Retinal pigment epithelial cell (primary cell): ENCODE measurements around the gene TOE1.

Experiments used
- DNase-seq: peaks from one replicate; pipeline ENCODE4 v3.0.0-alpha.2; 2010; ENCODE audit warnings: low read depth
- H3K4me3 ChIP-seq: 2 replicates; pipeline ENCODE4 v1.5.1; 2011; ENCODE audit warnings: mild to moderate bottlenecking, low read length, control low read depth, moderate library complexity
- TF ChIP-seq, protein P1 (sequence below): conservative IDR thresholded peaks from 2 replicates; pipeline ENCODE4 v1.5.1; 2011; ENCODE audit warnings: low read depth, low read length, control low read depth, inconsistent platforms

The TOE1 gene

DNA sequence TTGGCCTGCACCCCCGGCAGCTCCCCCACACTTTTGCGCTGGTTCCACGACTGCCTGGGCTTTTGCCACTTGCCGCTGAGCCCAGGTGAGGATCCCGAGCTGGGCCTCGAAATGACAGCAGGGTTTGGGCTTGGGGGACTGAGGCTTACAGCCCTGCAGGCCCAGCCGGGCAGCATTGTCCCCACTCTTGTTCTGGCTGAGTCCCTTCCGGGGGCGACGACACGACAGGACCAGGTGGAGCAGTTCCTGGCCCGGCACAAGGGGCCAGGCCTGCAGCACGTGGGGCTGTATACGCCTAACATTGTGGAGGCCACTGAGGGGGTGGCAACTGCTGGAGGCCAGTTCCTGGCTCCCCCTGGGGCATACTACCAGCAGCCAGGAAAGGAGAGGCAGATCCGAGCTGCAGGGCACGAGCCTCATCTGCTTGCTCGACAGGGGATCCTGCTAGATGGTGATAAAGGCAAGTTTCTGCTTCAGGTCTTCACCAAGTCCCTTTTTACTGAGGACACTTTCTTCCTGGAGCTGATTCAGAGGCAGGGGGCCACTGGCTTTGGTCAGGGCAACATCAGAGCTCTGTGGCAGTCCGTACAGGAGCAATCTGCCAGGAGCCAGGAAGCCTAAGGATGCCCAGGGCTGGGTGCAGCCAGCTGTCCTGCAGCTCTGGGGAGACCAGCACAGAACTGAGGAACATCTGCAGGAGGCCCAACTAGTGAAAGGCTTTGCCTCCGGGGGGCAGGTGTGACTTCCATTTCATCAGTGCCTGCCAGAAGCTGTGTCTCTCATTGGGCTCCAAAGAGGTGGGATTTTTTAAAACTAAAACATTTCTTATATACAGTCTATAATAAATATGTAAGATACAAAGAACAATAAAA lies 12.1 kb upstream of the TOE1 start:
- TF ChIP-seq, protein P1, sequence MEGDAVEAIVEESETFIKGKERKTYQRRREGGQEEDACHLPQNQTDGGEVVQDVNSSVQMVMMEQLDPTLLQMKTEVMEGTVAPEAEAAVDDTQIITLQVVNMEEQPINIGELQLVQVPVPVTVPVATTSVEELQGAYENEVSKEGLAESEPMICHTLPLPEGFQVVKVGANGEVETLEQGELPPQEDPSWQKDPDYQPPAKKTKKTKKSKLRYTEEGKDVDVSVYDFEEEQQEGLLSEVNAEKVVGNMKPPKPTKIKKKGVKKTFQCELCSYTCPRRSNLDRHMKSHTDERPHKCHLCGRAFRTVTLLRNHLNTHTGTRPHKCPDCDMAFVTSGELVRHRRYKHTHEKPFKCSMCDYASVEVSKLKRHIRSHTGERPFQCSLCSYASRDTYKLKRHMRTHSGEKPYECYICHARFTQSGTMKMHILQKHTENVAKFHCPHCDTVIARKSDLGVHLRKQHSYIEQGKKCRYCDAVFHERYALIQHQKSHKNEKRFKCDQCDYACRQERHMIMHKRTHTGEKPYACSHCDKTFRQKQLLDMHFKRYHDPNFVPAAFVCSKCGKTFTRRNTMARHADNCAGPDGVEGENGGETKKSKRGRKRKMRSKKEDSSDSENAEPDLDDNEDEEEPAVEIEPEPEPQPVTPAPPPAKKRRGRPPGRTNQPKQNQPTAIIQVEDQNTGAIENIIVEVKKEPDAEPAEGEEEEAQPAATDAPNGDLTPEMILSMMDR: no peak
- DNase-seq: no peak
- no peak overlapping the region for H3K4me3 ChIP-seq

DNA sequence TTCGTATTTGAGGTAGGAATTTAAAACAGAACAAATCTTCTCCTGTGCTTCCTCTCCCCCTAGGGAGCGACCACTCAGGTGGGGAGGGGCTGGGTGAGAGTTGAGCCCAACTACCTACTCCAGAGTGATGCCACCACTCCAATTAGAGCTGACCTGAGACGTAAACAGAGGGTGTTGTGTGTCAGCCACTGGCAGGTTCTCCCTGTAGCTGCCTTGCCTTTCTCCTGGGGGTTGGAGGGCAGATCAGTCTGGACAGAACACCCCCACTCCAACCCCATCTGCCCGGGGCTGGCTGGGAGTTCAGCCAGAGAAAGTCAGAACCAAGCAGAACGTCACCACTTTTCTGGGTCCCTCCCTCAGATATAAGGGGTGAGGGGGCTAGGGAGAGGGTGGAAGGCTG lies 11.3 kb upstream of the TOE1 start:
- TF ChIP-seq, protein P1: no peak

DNA sequence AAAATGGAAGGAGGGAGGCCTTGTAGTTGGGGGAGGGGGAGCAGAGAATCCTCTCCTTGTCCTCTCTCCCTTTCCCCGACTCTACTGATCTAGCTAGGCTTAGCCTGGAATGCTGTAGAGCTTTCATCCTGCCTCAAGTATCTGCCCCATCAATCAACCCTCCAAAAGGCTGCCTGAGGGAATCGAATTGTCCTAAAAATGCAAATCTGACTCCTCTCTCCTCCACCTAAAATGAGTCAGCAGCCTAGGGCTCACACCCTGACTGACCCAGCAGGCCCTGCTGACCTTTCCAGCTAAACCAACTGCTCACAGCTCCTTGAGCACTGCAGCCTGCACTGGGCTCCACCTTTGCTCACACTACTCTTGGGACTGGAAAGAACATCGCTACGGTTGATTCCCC lies 10.5 kb upstream of the TOE1 start:
- no peak for DNase-seq
- no peak overlapping the region for H3K4me3 ChIP-seq
- TF ChIP-seq, protein P1: no peak

More for the DNA sequence above, 11.3 kb upstream of the TOE1 start:
- no peak overlapping the region for H3K4me3 ChIP-seq
- DNase-seq: no peak

DNA sequence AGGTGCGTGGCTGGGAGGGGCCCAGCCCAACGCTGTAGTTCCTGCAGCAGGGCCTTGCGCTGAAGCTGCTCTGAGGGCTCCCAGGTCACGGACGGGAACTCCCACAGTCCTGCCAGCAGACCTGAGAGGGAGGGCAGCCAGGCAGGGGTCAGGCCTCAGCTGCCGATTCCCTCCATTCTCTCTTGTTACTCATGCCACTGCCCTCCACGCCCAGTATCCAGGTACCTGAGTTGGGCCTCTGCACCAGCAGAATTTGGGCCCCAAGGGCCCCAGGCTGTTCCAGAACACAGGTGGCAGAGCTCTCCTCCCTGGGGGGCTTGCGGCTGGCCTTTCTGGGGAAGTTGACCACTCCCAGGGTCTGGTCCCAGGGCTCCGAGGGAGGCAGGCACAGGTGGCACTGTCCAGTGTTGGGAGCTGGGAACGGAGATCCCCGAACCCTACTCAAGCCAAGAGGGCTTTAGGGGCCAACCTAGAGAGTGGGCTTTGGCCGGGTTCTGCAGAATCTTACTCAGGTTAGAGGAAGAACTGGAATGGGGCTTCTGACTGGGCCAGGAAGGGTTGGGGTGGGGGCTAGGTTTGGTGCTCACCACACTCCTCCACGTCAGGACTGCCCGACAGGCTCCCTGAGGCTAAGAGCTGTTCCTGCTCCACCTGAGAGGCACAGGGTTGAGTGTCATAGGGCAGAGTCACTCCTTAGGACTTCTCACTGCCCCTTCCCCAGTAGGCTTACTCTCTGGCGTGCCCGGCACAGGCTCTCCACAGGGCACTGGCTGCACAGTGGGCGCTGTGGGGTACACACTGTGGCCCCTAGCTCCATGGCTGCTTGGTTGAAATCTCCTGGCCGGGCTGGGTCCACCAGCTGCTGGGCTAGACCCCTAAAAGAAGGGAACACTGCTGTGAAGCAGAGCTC lies 8.3 kb upstream of the TOE1 start:
- H3K4me3 ChIP-seq: no peak overlapping the region
- TF ChIP-seq, protein P1: no peak

DNA sequence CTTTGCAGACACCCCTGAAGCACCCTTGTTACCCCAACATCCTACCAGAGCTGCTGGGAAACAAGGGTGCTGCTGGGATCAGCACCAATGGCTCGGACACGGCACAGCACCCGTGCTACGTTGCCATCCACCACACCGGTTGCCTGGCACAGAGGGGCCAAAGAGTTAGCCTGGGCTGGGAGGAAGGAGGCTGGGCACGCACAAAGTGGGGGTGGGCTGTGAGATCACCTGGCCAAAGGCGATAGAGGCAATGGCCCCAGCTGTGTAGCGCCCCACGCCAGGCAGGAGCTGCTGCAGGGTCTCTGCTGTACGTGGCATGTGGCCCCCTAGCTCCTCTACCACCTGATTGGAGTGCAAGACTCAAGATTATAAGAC lies 7.6 kb upstream of the TOE1 start:
- no peak for DNase-seq
- TF ChIP-seq, protein P1: no peak
- H3K4me3 ChIP-seq: no peak overlapping the region

More for the DNA sequence above, 8.3 kb upstream of the TOE1 start:
- DNase-seq: no peak

DNA sequence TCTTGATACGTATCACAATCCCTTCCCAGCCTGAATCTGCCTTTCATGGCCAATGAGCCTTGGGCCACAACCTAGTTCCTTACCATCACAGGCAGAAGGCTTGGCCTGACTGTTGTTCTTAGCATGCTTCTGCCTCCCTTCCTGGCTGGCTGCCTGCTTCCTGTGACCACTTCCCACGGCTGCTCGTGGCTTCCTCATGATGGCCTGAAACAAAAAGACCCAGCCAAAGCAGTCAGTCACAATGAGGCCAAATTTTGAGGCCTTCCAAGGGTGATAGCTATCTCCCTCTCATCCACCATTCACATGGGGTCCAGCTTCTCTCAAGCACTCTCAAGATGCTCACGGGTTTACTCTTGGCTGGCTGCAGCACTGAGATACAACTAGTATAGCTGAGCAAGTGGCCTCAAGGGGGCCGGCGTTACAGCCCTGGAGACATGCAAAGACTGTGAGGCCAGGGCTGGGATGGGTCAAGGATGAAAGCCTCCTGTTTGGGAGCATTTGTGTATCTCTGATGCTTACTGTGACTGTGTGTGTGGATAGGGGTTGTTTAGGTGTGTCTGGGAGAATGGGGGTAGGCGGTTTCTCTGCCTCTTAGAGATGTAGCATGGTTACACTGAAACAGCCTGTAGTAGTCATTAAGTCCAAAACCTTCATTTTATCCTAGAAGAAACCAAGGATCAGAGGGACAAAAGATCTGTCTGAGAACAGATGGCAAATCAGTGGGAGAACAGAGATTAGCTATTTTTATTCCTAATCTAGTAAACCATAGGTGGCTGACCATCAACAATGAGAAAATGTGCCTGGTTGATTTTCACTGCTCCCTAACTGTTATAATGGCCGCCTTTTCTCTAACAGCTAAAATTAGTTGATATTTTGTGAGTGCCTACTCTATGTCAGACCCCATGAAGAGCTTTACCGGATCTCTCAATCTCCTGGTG lies 5.4 kb upstream of the TOE1 start:
- DNase-seq: no peak
- no peak overlapping the region for H3K4me3 ChIP-seq
- TF ChIP-seq, protein P1: no peak
